NOMO-1 (cell line): ENCODE measurements around the gene MED13.
"Not testable (repeated sequence)": the region's sequence is repeated elsewhere in the genome, so short reads cannot be mapped to it uniquely, and the experiment has no call there.

Experiments
- DNase-seq, 2 experiments: peaks; one replicate each; lab custom pipeline; 2025; ENCODE audit not compliant: unreplicated experiment in 2 of 2; lab: John Stamatoyannopoulos, UW

The MED13 gene

GRCh38 chr17:61915162-61915561, 149.9 kb downstream of the MED13 start:
- not testable (repeated sequence) for DNase-seq

- DNase-seq, result no peak
These were observed 156.6 kb downstream of the MED13 start for GRCh38 chr17:61908292-61909037.

GRCh38 chr17:61907361-61907760, 157.7 kb downstream of the MED13 start:
- no peak for DNase-seq

GRCh38 chr17:61904094-61904710, 160.9 kb downstream of the MED13 start:
- no peak for DNase-seq

- no peak for DNase-seq
These were observed 161.8 kb downstream of the MED13 start for GRCh38 chr17:61903251-61903650.

GRCh38 chr17:61897548-61898180, 167.4 kb downstream of the MED13 start:
- DNase-seq, result no peak

GRCh38 chr17:61895391-61895790, 169.7 kb downstream of the MED13 start:
- no peak for DNase-seq

GRCh38 chr17:61894310-61894709, 170.8 kb downstream of the MED13 start:
- DNase-seq, result not testable (repeated sequence)
